Activated CD8-positive, alpha-beta memory T cell treated with anti-CD3 and anti-CD28 coated beads for 4 hours (primary cell): ENCODE results near the gene GGT6.
"Not testable (repeated sequence)": the region's sequence is repeated elsewhere in the genome, so short reads cannot be mapped to it uniquely, and the experiment has no call there.

Experiments
- DNase-seq, 2 donors: peaks; one replicate each; pipeline ENCODE4 v3.0.0-alpha.2; 2020; ENCODE audit warnings: low read depth in 2 of 2

Gene GGT6

DNA sequence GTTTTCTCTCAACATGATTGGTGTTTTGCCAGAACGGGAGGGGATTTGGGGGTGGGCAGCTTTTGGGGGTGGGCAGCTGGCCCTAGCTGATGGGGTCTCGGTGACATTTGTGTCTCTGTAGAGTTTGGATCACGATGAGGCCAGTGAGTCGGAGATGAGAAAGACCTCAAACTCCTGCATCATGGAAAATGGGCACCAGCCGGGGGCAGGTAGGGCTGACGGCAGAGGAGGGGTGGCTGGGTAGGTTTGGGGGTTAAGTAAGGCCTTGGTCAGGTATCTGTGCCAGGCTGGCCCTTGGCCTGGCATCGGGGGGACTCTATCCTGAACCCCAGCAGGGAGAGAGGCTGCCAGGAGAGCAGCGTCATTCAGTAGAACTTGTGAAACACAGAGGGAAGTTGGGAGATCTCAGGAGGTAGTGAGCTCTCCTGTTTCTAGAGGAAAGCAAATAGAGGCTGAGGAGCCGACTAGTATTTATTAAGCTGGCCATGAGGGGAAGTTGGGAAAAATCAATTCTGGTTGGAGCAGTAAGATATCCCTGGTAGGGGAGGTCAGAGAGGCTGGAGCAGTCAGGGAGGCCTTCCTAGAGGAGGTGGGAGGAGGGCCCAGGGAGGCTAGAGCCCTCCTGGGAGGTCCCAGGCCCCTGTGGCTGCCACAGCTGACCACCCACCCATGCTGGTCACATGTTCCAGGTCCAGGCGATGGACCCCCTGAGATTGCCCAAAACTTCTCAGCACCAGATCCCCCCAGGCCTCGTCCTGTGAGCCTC lies 32.0 kb upstream of the GGT6 start:
- DNase-seq = no peak

DNA sequence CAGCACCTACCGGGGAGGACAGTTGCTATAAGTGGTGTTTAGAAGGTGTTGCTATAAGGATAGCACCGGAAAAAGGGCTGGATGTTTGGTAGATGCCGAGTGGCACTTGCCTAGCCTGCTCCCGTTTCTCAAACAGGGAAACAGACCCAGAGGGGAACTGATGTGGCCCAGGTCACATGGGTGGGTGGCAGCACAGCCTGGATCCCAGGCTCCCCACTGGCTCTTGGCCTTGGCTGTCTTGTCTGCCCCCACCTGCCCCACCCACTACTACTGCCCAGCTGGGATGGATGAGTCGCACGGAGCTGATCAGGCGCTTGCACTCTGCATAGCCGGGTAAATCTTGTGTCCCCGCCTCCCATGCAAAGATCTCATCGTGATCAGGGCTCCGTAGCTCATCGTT lies 31.2 kb upstream of the GGT6 start:
- DNase-seq = no peak

DNA sequence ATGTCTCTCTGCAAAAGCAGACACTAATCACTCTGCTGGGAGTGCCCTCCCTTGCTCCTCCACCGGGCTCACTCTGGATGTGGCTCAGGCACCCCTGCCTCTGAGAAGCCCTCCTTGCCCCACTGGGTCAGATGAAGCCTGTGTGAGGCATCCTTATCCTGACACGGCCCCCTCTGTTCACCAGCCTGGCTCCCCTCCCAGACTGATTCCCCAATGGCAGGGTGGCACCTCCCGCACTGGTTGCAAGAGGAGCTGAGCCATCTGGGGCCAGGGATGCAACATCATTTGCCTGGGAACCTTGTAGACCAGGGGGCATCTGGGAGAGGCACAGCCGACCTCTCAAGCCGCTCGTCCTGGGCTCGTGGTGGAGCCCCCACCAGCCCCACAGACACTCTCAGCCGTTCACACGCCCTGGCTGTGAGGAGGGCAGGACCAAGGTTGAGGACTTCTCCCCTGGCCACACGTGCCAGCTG lies 30.6 kb upstream of the GGT6 start:
- no peak for DNase-seq

DNA sequence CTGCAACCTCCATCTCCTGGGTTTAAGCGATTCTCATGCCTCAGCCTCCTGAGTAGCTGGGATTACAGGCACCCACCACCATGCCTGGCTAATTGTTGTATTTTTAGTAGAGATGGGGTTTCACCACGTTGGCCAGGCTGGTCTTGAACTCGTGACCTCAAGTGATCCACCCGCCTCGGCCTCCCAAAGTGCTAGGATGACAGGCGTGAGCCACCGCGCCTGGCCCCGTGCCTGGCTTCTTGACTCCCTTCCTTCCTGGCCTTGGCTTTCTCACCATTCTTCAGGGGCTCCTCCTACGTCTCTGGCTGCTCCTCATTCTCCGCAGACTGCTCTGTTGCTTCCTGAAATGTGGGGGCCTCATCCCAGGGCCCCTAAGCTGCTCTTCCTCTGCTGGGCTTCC lies 29.7 kb upstream of the GGT6 start:
- not testable (repeated sequence) for DNase-seq

DNA sequence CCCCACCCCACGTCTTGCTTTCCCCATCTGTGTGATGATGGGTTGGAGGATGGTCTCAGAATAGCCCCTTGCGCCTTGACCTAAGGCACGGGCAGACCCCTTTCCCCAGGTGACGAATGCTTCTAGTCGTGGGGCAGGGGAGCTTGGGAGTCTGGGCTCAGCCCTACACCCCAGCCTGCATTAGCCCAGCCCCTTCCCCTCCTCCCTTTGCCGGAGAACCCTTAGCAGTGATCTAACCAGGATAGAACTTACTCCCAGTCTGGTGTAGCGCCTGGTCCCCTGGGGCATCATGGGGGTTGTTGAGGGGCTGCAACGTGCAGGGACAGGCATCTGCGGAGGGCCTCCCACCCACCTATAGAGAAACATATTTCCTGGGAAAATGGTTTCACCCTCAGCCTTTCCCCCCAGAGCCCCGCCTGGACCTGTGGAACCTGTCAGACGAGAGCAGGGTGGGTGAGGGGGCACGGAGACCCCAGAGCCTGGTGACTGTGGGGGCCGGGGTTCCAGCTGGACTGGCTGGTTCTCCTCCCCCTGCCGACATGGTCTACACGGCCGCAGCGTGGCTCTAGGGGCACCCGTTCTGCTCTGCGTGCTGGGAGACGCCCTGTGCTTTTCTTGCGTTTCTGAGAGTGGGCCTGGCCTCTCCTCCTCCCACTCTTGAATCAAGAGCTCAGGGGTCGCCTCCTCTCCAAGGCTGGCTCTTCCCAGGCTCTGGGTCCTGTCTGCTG lies 28.7 kb upstream of the GGT6 start:
- DNase-seq = no peak

DNA sequence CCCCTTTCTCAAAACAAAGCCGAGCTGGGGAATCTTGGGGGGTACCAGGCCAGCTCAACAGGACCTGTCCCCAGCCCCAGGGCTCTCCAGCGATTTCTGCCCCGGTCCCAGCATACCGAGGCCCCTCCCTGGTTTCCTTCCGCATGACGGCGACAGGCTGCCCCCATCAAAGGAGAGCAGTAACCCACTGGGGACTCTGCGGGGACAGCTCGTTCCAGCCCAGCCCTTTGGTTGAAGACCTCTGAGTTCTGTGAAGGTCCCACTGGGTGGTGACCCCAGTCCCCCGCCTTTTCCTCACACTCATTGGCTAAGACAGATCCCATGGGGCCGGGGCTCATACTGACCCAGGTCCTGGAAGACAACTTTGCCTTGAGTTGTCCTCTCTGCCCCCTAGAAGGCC lies 28.0 kb upstream of the GGT6 start:
- no peak for DNase-seq

DNA sequence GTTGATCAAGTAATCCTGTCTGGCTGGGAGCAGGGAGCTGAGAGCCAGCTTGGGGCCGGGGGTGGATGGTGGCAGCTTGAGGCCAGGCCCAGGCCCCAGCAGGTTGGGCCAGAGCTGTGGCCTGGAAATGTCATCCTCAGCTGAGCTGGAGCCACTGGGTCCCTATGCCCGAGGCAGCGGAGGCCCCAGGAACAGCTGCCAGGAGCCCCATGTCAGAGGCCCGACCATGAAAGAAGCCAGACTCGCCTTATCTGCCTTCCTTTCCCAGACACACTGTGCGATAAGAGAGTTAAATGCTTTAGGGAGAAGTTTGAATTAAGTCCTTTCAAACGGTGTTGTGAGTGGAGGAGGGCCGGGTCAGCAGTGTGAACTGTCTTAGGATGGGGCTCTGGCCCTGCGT lies 27.4 kb upstream of the GGT6 start:
- DNase-seq = no peak

DNA sequence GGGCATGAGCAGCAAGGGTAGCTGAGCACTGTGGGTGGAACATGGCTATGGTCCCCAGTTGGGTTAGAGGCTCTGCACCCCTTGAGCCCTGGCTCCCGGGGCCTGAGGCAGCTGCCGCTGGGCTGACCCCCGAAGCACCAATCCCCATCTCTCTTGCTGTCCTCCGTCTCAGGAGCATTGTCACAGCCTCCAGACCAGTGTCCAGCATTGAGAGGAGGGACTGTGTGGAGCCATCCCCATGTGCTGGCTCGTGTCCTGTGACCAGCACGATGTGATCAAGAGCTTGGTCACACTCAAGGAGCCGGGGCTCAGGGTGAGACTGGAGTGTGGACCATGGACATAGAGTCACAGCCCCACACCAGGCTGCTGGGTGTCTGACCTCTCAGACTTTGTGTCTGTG lies 26.8 kb upstream of the GGT6 start:
- DNase-seq = no peak

DNA sequence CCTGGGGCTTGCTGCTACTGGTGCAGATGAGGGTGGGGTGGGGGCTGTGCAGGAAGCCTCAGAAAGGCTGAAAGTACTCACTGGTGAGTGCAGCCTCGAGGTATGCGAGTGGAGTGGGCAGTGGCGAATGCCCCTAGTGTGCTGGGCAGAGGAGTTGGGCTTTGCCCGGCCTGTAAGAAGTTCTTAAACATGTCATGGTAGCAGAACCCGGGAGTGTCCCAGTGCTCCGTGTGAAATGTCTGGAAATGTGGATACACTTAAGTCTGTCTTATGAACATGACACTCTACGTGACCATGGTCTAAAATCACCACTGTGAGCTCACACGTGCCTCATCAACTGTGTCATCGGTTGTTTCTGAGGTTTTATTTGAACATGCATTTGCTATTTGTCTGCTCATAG lies 25.7 kb upstream of the GGT6 start:
- DNase-seq = no peak

DNA sequence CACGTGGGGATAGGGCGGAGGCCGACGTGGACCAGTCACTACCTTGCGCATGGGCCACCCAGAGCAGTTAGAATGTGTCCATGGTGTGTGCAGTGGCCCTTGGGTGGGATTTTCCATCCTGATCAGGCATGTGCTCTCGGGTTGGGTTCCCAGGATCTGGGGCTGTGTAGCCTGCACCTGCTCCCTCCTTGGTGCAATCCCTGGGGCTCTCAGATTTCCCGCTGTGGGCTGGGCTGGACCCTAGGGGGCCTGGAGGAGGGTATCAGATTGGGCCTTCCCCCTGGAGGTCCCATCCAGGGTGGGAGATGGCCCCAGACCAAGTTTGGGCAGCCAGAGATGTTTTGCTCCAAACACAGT lies 25.2 kb upstream of the GGT6 start:
- no peak for DNase-seq

DNA sequence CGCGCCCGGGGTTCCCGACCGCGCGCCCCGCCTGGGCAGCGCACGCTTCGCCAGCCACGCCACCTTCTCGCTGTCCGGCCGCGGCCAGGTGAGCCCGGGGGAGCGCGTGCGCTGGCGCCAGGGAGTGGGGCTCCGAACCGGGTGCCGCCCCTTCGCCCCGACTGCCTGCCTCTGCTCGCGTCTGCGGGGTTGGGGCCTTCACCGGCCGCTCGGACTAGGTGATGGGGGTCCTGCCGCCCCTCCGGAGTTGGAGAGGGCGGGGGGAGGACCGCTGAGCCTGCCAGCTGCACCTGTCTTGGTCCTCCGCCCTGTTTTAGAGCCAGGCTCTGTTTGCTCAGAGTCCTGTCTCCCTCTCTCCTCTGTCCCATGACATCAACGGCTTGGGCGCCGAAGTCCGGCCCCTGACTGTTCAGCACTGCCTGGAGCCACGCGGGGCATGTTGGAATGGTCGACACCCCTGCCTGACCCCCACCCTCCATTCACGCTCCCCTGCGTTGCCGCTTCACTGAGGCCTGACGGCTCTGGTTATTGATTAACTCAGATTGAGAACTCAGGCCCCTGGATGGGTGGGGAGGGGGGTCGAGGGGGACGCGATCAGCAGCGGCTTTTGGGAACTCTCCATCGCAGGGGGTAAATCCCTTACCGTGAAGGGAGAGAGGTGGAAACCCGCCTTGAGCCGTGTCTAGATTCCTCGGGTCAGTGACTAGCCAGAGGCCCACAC lies 24.7 kb upstream of the GGT6 start:
- no peak for DNase-seq

DNA sequence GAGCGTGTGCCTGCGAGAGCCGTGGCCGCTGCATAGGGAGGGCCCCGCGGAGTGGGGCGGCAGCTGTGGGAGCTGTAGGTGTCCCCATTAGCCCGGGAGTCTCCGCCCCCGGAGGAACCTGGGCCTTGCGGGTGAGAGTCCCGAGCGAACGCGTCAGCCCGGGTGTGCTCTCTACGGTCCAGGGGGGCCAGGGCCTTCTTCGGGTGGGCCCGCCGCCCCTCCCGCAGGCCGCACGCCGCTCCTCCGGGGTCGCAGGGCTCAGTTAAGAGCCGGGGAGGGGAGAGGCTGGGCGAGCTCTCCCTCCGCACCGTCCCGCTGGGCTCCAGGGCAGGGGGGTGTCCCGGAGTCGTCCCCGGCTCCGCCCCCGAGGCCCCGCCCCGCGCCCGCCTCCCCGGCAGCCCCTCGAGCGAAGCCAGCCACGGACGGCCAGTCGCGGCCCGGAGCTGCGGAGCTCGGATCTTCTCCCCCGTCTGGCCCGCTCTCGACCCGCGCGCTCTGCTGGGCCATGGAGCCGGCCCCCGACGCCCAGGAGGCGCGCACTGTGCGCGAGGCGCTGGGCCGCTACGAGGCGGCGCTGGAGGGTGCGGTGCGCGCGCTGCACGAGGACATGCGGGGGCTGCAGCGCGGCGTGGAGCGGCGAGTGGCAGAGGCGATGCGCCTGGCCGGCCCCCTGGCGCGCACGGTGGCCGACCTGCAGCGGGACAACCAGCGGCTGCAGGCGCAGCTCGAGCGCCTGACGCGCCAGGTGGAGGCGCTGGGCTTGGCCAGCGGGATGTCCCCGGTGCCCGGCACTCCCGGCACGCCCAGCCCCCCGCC lies 23.9 kb upstream of the GGT6 start, which contains the start of gene SMTNL2:
Gene SMTNL2, plus strand, starts transcription at position 429 of the 816 bp plus-strand sequence. Its CDS starts 77 bp downstream, at position 506.
- no peak for DNase-seq

DNA sequence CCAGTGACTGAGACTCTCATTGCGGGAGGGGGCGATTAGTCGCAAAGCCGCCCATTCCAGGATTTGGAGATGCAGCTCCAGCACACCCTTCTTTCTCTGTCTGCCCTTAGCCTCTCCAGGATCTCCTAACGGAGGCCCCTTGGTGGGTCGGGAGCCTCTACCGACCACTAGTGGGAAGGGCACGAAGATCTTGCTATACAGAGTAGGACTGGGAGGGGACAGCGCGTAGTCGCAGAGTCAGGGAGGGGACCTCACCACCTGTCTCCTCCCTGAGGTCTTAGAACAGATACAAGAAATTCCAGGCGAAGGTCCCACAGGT lies 23.4 kb upstream of the GGT6 start:
- DNase-seq = no peak

DNA sequence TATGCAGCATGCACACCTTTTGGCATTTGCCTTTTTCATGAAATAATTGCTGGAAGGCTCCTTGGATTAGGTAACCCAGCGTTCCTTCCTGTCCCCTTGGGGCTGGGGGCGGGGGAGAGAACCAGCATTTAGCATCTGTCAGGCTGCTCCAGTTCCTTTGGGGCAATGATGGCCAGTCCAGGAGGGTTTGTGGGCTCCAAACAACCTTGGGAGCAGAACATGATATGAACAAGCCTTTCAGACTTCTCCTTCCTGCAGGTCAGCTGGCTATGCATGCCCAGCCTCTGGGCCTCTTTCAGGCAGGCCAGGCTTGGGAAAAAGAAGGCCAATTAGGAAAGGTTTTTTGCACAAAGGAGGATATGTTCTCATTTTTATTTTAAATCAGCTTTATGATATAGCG lies 22.8 kb upstream of the GGT6 start:
- no peak for DNase-seq

DNA sequence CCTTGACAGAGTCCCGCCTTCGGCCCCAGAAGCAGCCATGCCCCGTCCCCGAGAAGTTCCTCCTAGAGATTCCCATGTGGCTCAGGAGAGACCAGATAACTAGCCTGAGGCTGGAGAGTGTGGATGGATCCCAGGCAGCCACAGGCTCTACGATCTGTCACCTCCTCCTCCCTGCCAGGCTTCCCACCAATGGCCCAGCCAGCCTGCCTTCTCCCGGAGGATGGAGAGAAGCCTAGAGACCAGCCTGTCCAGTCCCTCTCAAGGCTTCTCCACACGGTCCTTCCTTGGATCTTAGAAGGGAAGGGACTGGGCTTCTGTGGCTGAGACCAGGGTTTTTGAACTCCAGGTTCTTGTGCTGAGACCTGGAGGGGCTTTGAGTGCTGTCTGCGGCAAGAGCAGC lies 22.3 kb upstream of the GGT6 start:
- DNase-seq = no peak

DNA sequence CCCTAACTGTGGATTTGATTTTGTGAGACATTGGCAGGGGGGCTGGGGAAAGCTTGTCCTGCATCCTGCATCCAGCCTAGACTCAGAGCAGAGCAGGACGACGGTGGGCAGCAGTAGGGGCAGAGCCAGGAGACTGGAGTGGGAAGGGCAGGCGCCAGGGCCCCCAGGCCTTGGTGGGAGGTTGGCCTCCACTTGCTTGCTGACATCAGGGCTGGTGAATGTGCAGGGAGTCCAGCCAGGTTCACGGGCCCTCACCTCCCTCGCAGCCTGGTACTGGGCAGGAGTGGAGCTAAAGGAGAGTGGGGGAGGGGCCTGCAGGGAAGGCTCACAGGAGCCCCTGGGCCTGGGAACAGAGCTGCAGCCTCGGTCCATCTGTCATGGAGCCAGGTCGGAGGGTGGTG lies 21.7 kb upstream of the GGT6 start:
- DNase-seq = no peak

DNA sequence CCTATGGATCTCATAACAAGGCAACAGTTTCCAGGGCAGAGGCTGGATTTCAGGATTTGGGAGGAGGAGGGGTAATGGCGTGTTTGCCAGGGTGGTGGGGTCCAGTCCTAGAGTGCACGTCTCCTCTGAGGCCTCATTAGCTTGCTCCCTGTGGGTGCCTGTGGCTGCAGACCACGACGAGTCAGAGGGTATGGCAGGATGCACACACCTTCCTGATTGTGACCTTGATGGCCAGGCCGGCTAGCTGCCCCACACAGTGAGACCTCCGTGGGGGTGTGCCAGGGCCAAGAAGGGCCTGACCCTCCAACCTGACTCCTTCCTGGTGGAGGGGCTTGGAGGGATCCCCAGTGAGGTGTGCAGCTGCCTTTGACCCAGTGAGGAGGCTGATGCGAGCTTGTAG lies 19.9 kb upstream of the GGT6 start:
- no peak for DNase-seq

DNA sequence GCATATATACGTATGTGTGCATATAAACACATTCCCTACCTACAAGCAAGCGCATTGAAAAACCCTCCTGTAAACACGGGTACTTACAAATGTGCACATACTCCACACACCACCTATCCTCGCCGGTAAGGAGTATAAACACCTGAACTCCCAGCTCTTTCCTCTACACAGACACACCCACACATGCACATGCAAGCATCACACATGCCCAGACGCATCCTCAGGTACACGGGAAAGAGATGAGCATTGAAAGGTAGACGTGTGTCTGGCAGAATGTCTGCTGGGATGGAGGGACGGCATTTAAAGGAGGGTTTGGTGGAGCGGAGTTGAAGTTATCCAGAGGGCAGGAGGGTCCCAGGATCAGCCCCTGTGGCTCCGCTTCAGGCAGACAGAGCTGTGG lies 19.3 kb upstream of the GGT6 start:
- no peak for DNase-seq

DNA sequence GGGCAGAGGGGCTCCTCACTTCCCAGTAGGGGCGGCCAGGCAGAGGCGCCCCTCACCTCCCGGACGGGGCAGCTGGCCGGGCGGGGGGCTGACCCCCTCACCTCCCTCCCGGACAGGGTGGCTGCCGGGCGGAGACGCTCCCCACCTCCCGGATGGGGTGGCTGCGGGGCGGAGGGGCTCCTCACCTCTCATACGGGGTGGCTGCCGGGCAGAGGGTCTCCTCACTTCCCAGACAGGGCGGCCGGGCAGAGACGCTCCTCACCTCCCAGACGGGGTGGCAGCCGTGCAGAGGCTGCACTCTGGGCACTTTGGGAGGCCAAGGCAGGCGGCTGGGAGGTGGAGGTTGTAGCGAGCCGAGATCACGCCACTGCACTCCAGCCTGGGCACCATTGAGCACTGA lies 18.0 kb upstream of the GGT6 start:
- DNase-seq = not testable (repeated sequence)

DNA sequence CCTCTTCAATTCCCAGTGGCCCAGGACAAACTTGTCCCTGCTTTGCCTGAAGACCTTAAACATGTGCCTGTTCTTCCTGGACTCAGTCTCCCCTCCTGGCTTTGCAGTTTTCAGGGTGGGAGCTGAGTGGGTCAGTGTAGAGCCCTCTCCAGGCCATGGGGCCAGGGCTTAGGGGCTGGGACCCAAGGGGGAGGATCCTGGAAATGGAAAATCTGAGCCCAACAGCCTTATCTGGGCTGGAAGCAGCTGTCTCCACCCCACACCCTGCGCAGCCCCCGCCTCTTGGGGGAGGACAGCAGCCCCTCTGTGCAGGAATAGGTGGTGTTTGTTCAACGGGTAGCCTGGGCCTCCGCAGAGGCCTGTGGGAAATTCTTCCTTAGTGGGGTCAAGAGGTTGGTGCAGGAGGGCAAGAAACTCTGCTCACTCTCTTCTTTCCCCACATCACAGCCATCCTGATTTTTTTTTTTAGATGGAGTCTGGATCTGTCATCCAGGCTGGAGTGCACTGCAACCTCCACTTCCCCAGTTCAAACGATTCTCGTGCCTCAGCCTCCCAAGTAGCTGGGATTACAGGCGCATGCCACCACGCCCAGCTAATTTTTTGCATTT lies 17.1 kb upstream of the GGT6 start:
- DNase-seq = no peak

DNA sequence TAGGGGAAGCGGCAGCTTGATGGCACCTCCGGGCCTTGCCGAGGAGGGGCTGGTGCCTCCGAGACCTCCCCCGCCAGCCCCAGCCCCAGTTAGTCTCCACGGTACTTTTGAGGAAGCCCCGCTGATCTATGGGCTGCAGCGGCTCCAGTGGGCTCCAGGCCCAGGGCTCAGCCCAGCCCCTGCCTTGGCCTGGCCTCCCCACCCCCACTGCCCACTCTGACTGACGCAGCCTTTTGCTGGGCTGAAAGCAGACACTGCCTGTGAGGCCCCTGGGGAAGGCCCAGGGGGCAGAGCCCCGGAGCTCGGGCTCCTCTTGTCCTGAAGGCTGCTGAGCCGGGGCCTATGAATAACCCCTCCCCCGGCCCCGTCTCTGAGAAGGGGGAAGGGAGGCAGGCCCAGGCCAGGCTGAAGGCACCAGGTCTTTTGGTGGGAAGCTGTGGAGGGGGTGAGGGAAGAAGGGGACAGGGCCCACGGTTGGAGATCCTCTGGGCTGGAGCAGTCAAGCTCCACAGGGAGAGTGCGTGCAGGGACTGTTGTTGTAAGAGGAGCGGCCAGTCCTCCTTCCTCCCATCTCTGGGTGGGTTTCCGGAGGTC lies 16.4 kb upstream of the GGT6 start:
- no peak for DNase-seq
